Activated CD4-positive, alpha-beta T cell treated with anti-CD3 and anti-CD28 coated beads for 36 hours (primary cell): ENCODE data around the gene PHACTR1. TPM values are rescaled to one million over a fixed set of nuclear protein-coding genes. Genes with fewer than 3 reads are reported as not detected.

Experiments
- ATAC-seq: fragments of 200-7000 bp; cut with Tn5 transposase; one replicate; pipeline ENCODE4 v1.10.0; 2021; ENCODE audit warnings: mild to moderate bottlenecking, moderate library complexity
- CTCF ChIA-PET: fragments of 350-600 bp; sonication (Branson Sonifier 250); formaldehyde crosslinking; loops from one replicate; lab custom pipeline; 2021; ENCODE audit warnings: antibody characterized with exemption; lab: Charles Lee
- POLR2A ChIA-PET: fragments of 350-600 bp; sonication (Branson Sonifier 250); formaldehyde crosslinking; loops from one replicate; lab custom pipeline; 2021; ENCODE audit warnings: antibody characterized with exemption, inconsistent platforms; lab: Charles Lee
- DNase-seq: peaks from one replicate; pipeline ENCODE4 v3.0.0-alpha.2; 2020
- H3K27ac Mint-ChIP-seq: one replicate; pipeline ENCODE4 v1.8.0; 2021; ENCODE audit warnings: mixed read lengths
- H3K27me3 Mint-ChIP-seq: one replicate; pipeline ENCODE4 v1.8.0; 2021; ENCODE audit warnings: mixed read lengths
- H3K36me3 Mint-ChIP-seq: one replicate; pipeline ENCODE4 v1.8.0; 2021; ENCODE audit warnings: low read depth, mixed read lengths
- H3K4me1 Mint-ChIP-seq: one replicate; pipeline ENCODE4 v1.8.0; 2021; ENCODE audit warnings: mixed read lengths
- H3K4me3 Mint-ChIP-seq: one replicate; pipeline ENCODE4 v1.8.0; 2021; ENCODE audit warnings: mild to moderate bottlenecking, moderate library complexity, mixed read lengths
- H3K9me3 Mint-ChIP-seq: one replicate; pipeline ENCODE4 v1.8.0; 2021; ENCODE audit warnings: low read depth, mixed read lengths
- intact Hi-C, 2 experiments: fragments of 100-400 bp; cut with DNase I in 1 of 2; cut with micrococcal nuclease in 1 of 2; formaldehyde crosslinking; loops; one replicate each; pipeline versions ENCODE4 v1.14.2 to v1.15.1; 2022 to 2024; cut with DNase I, micrococcal nuclease
- total RNA-seq, 2 experiments: library from RNA; stranded (reverse); gene quantifications; one replicate each; pipeline ENCODE4 v1.2.3, GENCODE V29; 2021

PHACTR1 gene
- total RNA-seq, 2 experiments from 2014 or later = 0.07 TPM; not detected in 1

GRCh38 chr6:13066820-13067219, 350.3 kb downstream of the PHACTR1 start:
- no peaks in the 10 kb centered on the region for H3K27me3 Mint-ChIP-seq
- no peaks in the 10 kb centered on the region for H3K36me3 Mint-ChIP-seq
- ATAC-seq = no peak
- no peaks in the 10 kb centered on the region for H3K9me3 Mint-ChIP-seq
- H3K4me3 Mint-ChIP-seq = no peak overlapping the region
- no peak overlapping the region for H3K27ac Mint-ChIP-seq
- H3K4me1 Mint-ChIP-seq = no peaks in the 10 kb centered on the region
- CTCF ChIA-PET = no interaction called here
- DNase-seq = no peak
- intact Hi-C loops = no loop called here
- POLR2A ChIA-PET = no interaction called here

GRCh38 chr6:13068586-13069210, 352.1 kb downstream of the PHACTR1 start:
- ChIA-PET CTCF (no interaction called here), POLR2A (no interaction called here)
- Mint-ChIP-seq H3K27ac (no peak overlapping the region), H3K27me3 (peaks cover 2% of the 10 kb centered on the region), H3K4me1 (no peaks in the 10 kb centered on the region), H3K36me3 (no peaks in the 10 kb centered on the region), H3K4me3 (no peak overlapping the region), H3K9me3 (no peaks in the 10 kb centered on the region)
- intact Hi-C loops = no loop called here
- DNase-seq (no peak), ATAC-seq (no peak)

DNA sequence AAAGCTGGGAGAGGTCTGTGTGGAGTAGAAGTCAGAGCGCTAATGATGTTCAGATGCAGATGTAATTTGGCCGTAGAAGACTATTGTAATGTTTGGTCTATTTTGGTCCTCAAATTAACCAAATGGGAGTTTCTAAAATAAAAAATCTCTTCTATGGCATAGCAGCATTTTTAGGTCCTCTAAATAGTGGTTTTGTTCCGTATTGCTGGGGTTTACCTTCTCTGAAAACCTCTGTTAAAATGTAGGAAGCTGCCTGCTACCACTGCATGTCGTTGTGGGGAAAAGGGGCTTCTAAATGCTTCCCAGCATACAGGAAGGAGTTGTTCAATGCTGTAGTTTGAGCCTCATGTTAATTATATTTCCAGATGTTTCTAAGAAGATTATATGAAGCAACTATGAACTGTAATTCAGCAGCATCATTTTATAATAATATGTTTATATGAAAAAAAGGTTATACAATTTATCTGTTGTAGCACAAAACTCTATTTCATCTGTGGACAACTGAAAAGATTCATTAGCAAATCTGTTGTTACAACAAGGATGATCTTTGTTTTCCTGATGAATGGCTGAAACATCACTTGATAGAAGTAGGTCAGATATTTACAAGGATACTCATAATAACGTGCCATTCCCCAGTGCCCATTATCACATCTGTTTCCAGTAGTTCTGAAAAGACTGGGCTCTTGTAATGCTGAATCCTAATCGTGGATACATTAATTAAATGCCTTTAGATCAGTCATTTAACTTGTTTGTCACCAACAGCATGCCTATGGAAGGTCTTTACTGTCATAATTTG, 355.2 kb downstream of the PHACTR1 start:
- Mint-ChIP-seq H3K4me3 (no peak overlapping the region), H3K4me1 (no peaks in the 10 kb centered on the region), H3K9me3 (no peaks in the 10 kb centered on the region), H3K27me3 (peaks cover 7% of the 10 kb centered on the region), H3K27ac (no peak overlapping the region), H3K36me3 (no peaks in the 10 kb centered on the region)
- DNase-seq = no peak
- ATAC-seq = no peak
- ChIA-PET CTCF (no interaction called here), POLR2A (no interaction called here)
- intact Hi-C loops = no loop called here

DNA sequence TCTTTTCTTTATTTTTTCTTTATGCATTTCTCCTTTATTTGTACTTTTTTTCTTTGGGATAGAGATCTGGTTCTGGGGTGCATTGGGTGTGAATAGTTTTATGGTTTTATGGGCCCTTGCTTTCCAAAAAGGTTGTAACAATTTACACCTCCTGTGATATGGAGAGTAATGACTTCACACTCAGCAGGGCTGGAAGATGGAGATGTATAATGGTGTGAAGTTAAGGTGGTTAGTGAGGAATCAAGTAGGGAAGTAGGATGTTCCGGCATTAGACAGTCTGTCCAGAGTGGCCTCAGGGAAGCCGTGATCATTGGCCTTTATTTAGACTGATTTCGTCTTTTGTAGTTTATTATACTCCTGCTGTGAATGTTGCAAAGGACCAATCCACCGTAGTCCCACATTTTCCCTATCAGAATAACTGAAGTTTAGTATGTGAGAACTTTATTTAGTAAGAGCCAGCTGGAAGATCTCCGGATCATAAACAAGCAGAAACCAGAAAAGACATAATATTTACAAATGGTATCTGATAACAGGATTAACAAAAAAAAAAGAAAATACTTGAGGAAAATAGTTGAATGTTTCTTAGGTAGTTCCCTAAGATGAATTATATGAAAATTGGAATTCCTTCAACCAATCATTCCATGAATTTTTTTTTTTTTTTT, 356.2 kb downstream of the PHACTR1 start:
- POLR2A ChIA-PET = no interaction called here
- Mint-ChIP-seq H3K4me3 (no peak overlapping the region), H3K36me3 (no peaks in the 10 kb centered on the region), H3K9me3 (no peaks in the 10 kb centered on the region), H3K4me1 (no peaks in the 10 kb centered on the region), H3K27ac (no peak overlapping the region), H3K27me3 (peaks cover 7% of the 10 kb centered on the region)
- no peak for DNase-seq
- no peak for ATAC-seq
- intact Hi-C loops = no loop called here
- CTCF ChIA-PET = no interaction called here

DNA sequence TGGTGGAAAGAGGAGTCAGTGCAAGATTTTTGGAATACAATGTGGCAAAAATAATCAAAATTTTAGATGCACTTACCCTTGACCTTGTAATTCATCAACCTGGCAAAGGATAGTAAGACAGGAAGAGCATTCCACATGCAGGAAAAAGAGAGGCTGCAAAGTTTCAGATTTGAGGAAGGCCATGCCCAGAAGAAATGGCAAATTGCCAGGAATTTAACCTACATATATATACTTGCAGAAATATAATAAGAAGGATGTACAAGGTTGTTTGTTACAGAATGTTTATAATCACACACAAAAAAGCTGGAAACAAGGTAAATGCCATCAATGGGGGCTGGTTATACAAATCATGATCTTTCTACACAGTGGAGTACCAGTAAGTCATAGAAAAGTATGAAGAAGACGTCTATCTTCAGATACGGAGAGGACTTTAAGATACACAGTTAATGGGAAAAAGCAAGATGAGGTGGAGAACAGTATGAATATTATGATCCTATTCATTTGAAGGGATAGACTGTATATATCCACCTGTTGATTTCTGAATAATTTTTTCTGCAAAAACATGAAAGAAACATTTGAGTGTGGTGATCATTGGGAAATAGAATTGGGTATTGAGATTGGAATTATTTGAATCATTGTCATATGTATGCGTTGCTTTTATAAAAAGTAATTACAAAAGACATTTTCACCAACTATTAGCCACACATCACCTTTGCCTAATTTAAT, 358.0 kb downstream of the PHACTR1 start:
- no peak overlapping the region for H3K27ac Mint-ChIP-seq
- POLR2A ChIA-PET = no interaction called here
- no peak for DNase-seq
- H3K27me3 Mint-ChIP-seq = peaks cover 9% of the 10 kb centered on the region
- CTCF ChIA-PET = no interaction called here
- ATAC-seq = no peak
- H3K9me3 Mint-ChIP-seq = no peaks in the 10 kb centered on the region
- H3K4me1 Mint-ChIP-seq = no peaks in the 10 kb centered on the region
- H3K36me3 Mint-ChIP-seq = no peaks in the 10 kb centered on the region
- intact Hi-C loops = no loop called here
- no peak overlapping the region for H3K4me3 Mint-ChIP-seq

DNA sequence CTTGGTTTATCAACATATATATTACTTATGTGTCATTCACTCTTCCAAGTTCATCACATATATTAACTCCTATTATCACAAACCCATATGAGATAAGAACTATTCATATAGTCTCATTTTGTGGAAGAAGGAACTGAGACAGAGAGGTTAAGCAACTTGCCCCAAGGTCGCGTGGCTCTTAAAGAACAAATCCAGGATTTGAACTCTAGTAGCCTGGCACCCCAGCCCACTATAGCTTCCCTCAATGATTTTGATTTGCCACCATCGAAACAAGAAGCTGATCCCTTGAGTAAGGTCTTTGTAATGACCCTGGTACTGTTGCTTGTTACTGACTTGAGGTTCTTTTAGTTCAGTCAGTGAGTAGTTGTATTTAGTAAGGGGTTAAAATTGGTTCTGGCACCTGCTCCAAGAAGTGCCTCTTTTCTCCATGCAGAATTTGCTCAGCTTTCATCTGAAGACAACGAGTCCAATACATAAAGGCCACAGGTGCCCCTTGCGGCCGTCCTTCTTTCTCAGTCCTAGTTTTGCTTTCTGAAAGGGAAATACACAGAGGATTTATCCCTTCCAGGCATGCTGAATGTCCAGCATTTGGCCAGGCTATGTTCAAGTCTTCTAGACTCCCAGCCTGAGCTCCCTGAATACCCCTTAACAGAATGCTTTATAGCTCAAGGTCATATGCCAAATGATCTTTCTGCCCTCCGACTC, 358.7 kb downstream of the PHACTR1 start:
- no peak for DNase-seq
- Mint-ChIP-seq H3K36me3 (no peaks in the 10 kb centered on the region), H3K4me1 (no peaks in the 10 kb centered on the region), H3K27me3 (peaks cover 13% of the 10 kb centered on the region), H3K4me3 (no peak overlapping the region), H3K27ac (no peak overlapping the region), H3K9me3 (no peaks in the 10 kb centered on the region)
- CTCF ChIA-PET = interaction anchor here (0.6 kb wide), 1 partner anchor 587 kb away, joined by 3 read pairs; no protein-coding TSS in a partner anchor
- POLR2A ChIA-PET = no interaction called here
- intact Hi-C loops = no loop called here
- no peak for ATAC-seq

DNA sequence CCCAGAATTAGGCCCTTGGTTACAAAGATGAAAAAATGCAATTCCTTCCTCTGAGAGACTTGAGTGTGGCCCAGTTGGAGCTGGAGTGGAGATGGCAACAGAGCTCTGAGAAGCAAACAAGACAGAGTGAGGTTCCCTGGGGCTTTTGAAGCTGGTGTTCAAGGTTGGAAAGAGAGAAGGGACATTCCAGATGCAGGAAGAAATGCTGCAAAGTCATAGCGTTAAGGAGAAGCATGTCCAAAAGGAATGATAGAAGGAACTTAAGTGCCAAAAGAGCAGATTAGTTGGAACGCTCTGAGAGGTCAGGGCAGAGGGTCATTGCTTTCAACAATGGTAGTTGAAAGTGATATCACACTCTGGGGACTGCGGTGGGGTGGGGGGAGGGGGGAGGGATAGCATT, 360.0 kb downstream of the PHACTR1 start:
- no peak for ATAC-seq
- no peaks in the 10 kb centered on the region for H3K36me3 Mint-ChIP-seq
- no peaks in the 10 kb centered on the region for H3K9me3 Mint-ChIP-seq
- DNase-seq = no peak
- no peak overlapping the region for H3K4me3 Mint-ChIP-seq
- ChIA-PET POLR2A (no interaction called here), CTCF (no interaction called here)
- H3K27ac Mint-ChIP-seq = no peak overlapping the region
- H3K27me3 Mint-ChIP-seq = peaks cover 13% of the 10 kb centered on the region
- intact Hi-C loops = no loop called here
- no peaks in the 10 kb centered on the region for H3K4me1 Mint-ChIP-seq

GRCh38 chr6:13077117-13077516, 360.6 kb downstream of the PHACTR1 start:
- ChIA-PET CTCF (no interaction called here), POLR2A (no interaction called here)
- no peak for ATAC-seq
- Mint-ChIP-seq H3K9me3 (no peaks in the 10 kb centered on the region), H3K36me3 (no peaks in the 10 kb centered on the region), H3K4me1 (no peaks in the 10 kb centered on the region), H3K4me3 (no peak overlapping the region), H3K27ac (no peak overlapping the region), H3K27me3 (peaks cover 15% of the 10 kb centered on the region)
- intact Hi-C loops = no loop called here
- no peak for DNase-seq

- ChIA-PET POLR2A (no interaction called here), CTCF (no interaction called here)
- H3K9me3 Mint-ChIP-seq = no peaks in the 10 kb centered on the region
Measured at GRCh38 chr6:13079096-13079723, 362.6 kb downstream of the PHACTR1 start.

GRCh38 chr6:13080462-13081188, 364.1 kb downstream of the PHACTR1 start:
- intact Hi-C loops = no loop called here

More at GRCh38 chr6:13079096-13079723, 362.6 kb downstream of the PHACTR1 start:
- no peak overlapping the region for H3K27ac Mint-ChIP-seq
- H3K4me1 Mint-ChIP-seq = no peaks in the 10 kb centered on the region
- intact Hi-C loops = no loop called here
- peaks cover 13% of the 10 kb centered on the region for H3K27me3 Mint-ChIP-seq
- ATAC-seq (no peak), DNase-seq (no peak)
- H3K4me3 Mint-ChIP-seq = no peak overlapping the region
- no peaks in the 10 kb centered on the region for H3K36me3 Mint-ChIP-seq

More at GRCh38 chr6:13080462-13081188, 364.1 kb downstream of the PHACTR1 start:
- H3K36me3 Mint-ChIP-seq = no peaks in the 10 kb centered on the region
- ChIA-PET POLR2A (no interaction called here), CTCF (no interaction called here)
- H3K27ac Mint-ChIP-seq = no peak overlapping the region
- DNase-seq = no peak
- no peak for ATAC-seq
- peaks cover 10% of the 10 kb centered on the region for H3K27me3 Mint-ChIP-seq
- H3K9me3 Mint-ChIP-seq = no peaks in the 10 kb centered on the region
- H3K4me1 Mint-ChIP-seq = no peaks in the 10 kb centered on the region
- H3K4me3 Mint-ChIP-seq = no peak overlapping the region
